MM.1S (cell line): ENCODE data around the gene TTYH2.

Experiments used
- CTCF ChIP-seq: fragments of 300-600 bp; sonication (generic); IDR thresholded peaks from 2 replicates; pipeline ENCODE4 v1.5.1; 2016; ENCODE audit warnings: antibody characterized with exemption, low read length, mixed read lengths
- EZH2 ChIP-seq: fragments of 300-600 bp; sonication (generic); optimal IDR thresholded peaks from 2 replicates; pipeline ENCODE3; 2017; ENCODE audit warnings: low read depth, mild to moderate bottlenecking, antibody characterized with exemption, low read length, mixed read lengths

- no peak for TF ChIP-seq CTCF
- no peak for TF ChIP-seq EZH2
Observed at GRCh38 chr17:74217888-74218287, 4.5 kb downstream of the TTYH2 start.
